HL-60 (cell line): ENCODE results near the gene S100A8.

Experiments used
- CTCF ChIP-seq: IDR thresholded peaks from one replicate; pipeline ENCODE4 v1.5.1; 2011; ENCODE audit warnings: low read length, control low read depth, inconsistent platforms; ENCODE audit not compliant: insufficient read depth
- SPI1 ChIP-seq: IDR thresholded peaks from 2 replicates; pipeline ENCODE4 v1.6.1; 2012; ENCODE audit warnings: low read depth, mild to moderate bottlenecking, borderline replicate concordance

GRCh38 chr1:153432874-153433681 is 42.2 kb upstream of the S100A8 start:
- TF ChIP-seq CTCF (no peak), SPI1 (no peak)
